Measurements from ENCODE around the gene TACC3.

The TACC3 gene

GRCh38 chr4:1746919-1747602 lies 25.7 kb downstream of the TACC3 start:
- no peak for DNase-seq (ENCODE audit: low read depth)

- no peak for DNase-seq (ENCODE audit: low read depth)
These were observed 26.3 kb downstream of the TACC3 start for GRCh38 chr4:1747603-1747967.

- DNase-seq (ENCODE audit: low read depth), result no peak
These were observed 27.2 kb downstream of the TACC3 start for GRCh38 chr4:1748465-1748995.

- DNase-seq (ENCODE audit: low read depth), result no peak
These were observed 28.0 kb downstream of the TACC3 start for GRCh38 chr4:1749370-1749769.

- DNase-seq (ENCODE audit: low read depth), result no peak
These were observed 28.5 kb downstream of the TACC3 start for GRCh38 chr4:1749826-1750225.

- no peak for DNase-seq (ENCODE audit: low read depth)
These were observed 29.2 kb downstream of the TACC3 start for GRCh38 chr4:1750381-1751154.

GRCh38 chr4:1751155-1751918 lies 30.0 kb downstream of the TACC3 start:
- no peak for DNase-seq (ENCODE audit: low read depth)

GRCh38 chr4:1751919-1752283 lies 30.6 kb downstream of the TACC3 start:
- no peak for DNase-seq (ENCODE audit: low read depth)

- no peak for DNase-seq (ENCODE audit: low read depth)
These were observed 31.1 kb downstream of the TACC3 start for GRCh38 chr4:1752284-1753041.

- DNase-seq (ENCODE audit: low read depth), result no peak
These were observed 32.0 kb downstream of the TACC3 start for GRCh38 chr4:1753294-1753696.

GRCh38 chr4:1753697-1754311 lies 32.5 kb downstream of the TACC3 start:
- DNase-seq (ENCODE audit: low read depth), result no peak

- DNase-seq (ENCODE audit: low read depth), result no peak
These were observed 33.0 kb downstream of the TACC3 start for GRCh38 chr4:1754336-1754735.

GRCh38 chr4:1755297-1755696 lies 34.0 kb downstream of the TACC3 start:
- DNase-seq (ENCODE audit: low read depth), result no peak

GRCh38 chr4:1756079-1756478 lies 34.8 kb downstream of the TACC3 start:
- no peak for DNase-seq (ENCODE audit: low read depth)

GRCh38 chr4:1756893-1757779 lies 35.8 kb downstream of the TACC3 start:
- DNase-seq (ENCODE audit: low read depth), result no peak

GRCh38 chr4:1757836-1758235 lies 36.5 kb downstream of the TACC3 start:
- DNase-seq (ENCODE audit: low read depth), result no peak

GRCh38 chr4:1758306-1759121 lies 37.2 kb downstream of the TACC3 start:
- no peak for DNase-seq (ENCODE audit: low read depth)

GRCh38 chr4:1759170-1759817 lies 38.0 kb downstream of the TACC3 start:
- DNase-seq (ENCODE audit: low read depth), result no peak

GRCh38 chr4:1759818-1760223 lies 38.5 kb downstream of the TACC3 start:
- no peak for DNase-seq (ENCODE audit: low read depth)

Data from GM04503 (cell line).